ENCODE data around the gene ALOX5AP.

The ALOX5AP gene

GRCh38 chr13:30797847-30798535 is 62.6 kb downstream of the ALOX5AP start:
- Histone ChIP-seq H3K4me1 (ENCODE audit: insufficient read depth, low read length) (peaks cover 30% of the 10 kb centered on the region), H3K79me2 (ENCODE audit: insufficient read depth, low read length) (no peaks in the 10 kb centered on the region), H3K36me3 (ENCODE audit: insufficient read depth, low read length) (no peaks in the 10 kb centered on the region), H3K27me3 (ENCODE audit: insufficient read depth, low read length, poor library complexity) (no peaks in the 10 kb centered on the region), H3K4me2 (ENCODE audit: insufficient read depth, low read length) (no peak overlapping the region), H3K9me3 (ENCODE audit: insufficient read depth, low read length, severe bottlenecking) (no peaks in the 10 kb centered on the region), H4K20me1 (ENCODE audit: insufficient read depth, low read length) (no peaks in the 10 kb centered on the region), H3K4me3 (ENCODE audit: low read depth in 1 of 2, low read length in 2 of 2) (no peak overlapping the region), H2AFZ (ENCODE audit: low read depth, low read length) (no peak overlapping the region), H3K9ac (ENCODE audit: low read depth, low read length) (no peak overlapping the region), H3K27ac (ENCODE audit: low read length) (no peak overlapping the region)
- ATAC-seq (ENCODE audit: insufficient read depth, low read depth) (no peak), DNase-seq (no peak)
- TF ChIP-seq, protein P1, sequence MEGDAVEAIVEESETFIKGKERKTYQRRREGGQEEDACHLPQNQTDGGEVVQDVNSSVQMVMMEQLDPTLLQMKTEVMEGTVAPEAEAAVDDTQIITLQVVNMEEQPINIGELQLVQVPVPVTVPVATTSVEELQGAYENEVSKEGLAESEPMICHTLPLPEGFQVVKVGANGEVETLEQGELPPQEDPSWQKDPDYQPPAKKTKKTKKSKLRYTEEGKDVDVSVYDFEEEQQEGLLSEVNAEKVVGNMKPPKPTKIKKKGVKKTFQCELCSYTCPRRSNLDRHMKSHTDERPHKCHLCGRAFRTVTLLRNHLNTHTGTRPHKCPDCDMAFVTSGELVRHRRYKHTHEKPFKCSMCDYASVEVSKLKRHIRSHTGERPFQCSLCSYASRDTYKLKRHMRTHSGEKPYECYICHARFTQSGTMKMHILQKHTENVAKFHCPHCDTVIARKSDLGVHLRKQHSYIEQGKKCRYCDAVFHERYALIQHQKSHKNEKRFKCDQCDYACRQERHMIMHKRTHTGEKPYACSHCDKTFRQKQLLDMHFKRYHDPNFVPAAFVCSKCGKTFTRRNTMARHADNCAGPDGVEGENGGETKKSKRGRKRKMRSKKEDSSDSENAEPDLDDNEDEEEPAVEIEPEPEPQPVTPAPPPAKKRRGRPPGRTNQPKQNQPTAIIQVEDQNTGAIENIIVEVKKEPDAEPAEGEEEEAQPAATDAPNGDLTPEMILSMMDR (IDR thresholded peaks at IDR 0.05; ENCODE audit: borderline replicate concordance, extremely low read depth, low read length, poor library complexity, severe bottlenecking), result no peak
- no peak for TF ChIP-seq EZH2 (IDR thresholded peaks at IDR 0.05; ENCODE audit: borderline replicate concordance, low read depth, low read length, severe bottlenecking)

DNA sequence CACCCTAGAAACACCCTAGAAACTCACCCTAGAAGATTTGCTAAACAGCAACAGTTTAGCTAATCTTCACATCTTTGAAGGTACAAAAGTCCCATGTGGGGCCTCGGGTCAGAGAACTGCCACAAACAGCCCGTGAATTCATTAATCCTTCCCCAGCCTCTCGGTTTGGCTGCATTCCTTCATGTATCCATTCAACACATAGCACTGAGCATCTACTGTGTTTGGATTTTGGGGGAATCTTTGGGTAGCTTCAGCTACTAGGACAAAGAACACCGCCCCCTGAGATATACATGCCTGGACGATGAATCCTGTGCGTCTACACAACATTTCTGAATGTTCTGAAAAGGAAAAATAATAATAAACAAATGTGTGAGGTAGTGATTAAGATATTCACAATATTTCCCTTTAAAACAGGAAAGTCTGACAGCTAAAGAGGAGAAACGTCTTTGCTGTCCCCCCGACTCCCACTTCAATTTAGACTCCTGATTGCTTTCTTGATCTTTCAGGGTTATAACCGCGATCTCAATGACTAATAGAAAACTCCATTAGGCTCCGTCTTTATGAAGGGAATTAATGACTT is 63.5 kb downstream of the ALOX5AP start:
- Histone ChIP-seq H3K9me3 (ENCODE audit: insufficient read depth, low read length, severe bottlenecking) (no peaks in the 10 kb centered on the region), H3K36me3 (ENCODE audit: insufficient read depth, low read length) (no peaks in the 10 kb centered on the region), H3K4me2 (ENCODE audit: insufficient read depth, low read length) (no peak overlapping the region), H3K27me3 (ENCODE audit: insufficient read depth, low read length, poor library complexity) (no peaks in the 10 kb centered on the region), H3K4me3 (ENCODE audit: low read depth in 1 of 2, low read length in 2 of 2) (no peak overlapping the region), H3K9ac (ENCODE audit: low read depth, low read length) (no peak overlapping the region), H3K4me1 (ENCODE audit: insufficient read depth, low read length) (peaks cover 33% of the 10 kb centered on the region), H3K27ac (ENCODE audit: low read length) (no peak overlapping the region), H2AFZ (ENCODE audit: low read depth, low read length) (no peak overlapping the region), H3K79me2 (ENCODE audit: insufficient read depth, low read length) (no peaks in the 10 kb centered on the region), H4K20me1 (ENCODE audit: insufficient read depth, low read length) (no peaks in the 10 kb centered on the region)
- TF ChIP-seq, protein P1 (IDR thresholded peaks at IDR 0.05; ENCODE audit: borderline replicate concordance, extremely low read depth, low read length, poor library complexity, severe bottlenecking), result no peak
- no peak for TF ChIP-seq EZH2 (IDR thresholded peaks at IDR 0.05; ENCODE audit: borderline replicate concordance, low read depth, low read length, severe bottlenecking)
- DNase-seq (no peak), ATAC-seq (ENCODE audit: insufficient read depth, low read depth) (no peak)

DNA sequence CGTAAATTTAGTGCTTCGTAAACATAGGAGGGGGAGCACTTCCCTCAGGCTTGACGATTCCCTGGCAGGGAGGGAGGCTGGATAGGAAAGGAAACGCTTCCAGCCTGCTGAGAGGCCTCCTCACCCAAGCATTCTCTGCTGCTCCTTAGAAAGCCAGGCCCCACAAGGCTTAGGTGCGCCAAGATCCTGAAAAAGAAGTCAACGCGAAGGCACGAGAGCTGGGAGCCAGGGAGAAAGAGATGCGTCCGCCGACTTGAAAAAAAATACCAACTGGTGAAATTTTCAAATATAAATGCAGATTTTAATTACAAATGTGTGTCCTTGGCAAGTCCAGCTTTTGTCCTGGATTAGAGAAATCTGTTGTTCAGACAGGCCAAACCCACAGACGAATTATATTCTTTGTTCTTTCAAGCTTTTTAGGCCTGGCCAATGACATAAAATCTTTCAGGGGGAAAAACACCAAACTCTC is 64.0 kb downstream of the ALOX5AP start:
- Histone ChIP-seq H3K4me1 (ENCODE audit: insufficient read depth, low read length) (peaks cover 33% of the 10 kb centered on the region), H3K79me2 (ENCODE audit: insufficient read depth, low read length) (no peaks in the 10 kb centered on the region), H2AFZ (ENCODE audit: low read depth, low read length) (no peak overlapping the region), H3K4me3 (ENCODE audit: low read depth in 1 of 2, low read length in 2 of 2) (no peak overlapping the region), H3K9me3 (ENCODE audit: insufficient read depth, low read length, severe bottlenecking) (no peaks in the 10 kb centered on the region), H4K20me1 (ENCODE audit: insufficient read depth, low read length) (no peaks in the 10 kb centered on the region), H3K27ac (ENCODE audit: low read length) (no peak overlapping the region), H3K36me3 (ENCODE audit: insufficient read depth, low read length) (no peaks in the 10 kb centered on the region), H3K4me2 (ENCODE audit: insufficient read depth, low read length) (no peak overlapping the region), H3K27me3 (ENCODE audit: insufficient read depth, low read length, poor library complexity) (no peaks in the 10 kb centered on the region), H3K9ac (ENCODE audit: low read depth, low read length) (no peak overlapping the region)
- DNase-seq (no peak), ATAC-seq (ENCODE audit: insufficient read depth, low read depth) (no peak)
- no peak for TF ChIP-seq EZH2 (IDR thresholded peaks at IDR 0.05; ENCODE audit: borderline replicate concordance, low read depth, low read length, severe bottlenecking)
- TF ChIP-seq, protein P1 (IDR thresholded peaks at IDR 0.05; ENCODE audit: borderline replicate concordance, extremely low read depth, low read length, poor library complexity, severe bottlenecking), result no peak
